Breast epithelium (tissue), 3 donors: ENCODE results near the gene C1RL.

Source experiments
- CTCF ChIP-seq, 3 donors: fragments of 450-650 bp; IDR thresholded peaks; one replicate each; pipeline ENCODE4 v1.5.1; 2016 to 2017; ENCODE audit warnings: antibody characterized with exemption in 3 of 3, mild to moderate bottlenecking in 3 of 3, moderate library complexity in 3 of 3
- POLR2A ChIP-seq: fragments of 450-650 bp; IDR thresholded peaks from one replicate; pipeline ENCODE4 v1.6.1; 2016; ENCODE audit warnings: antibody characterized with exemption, mild to moderate bottlenecking, moderate library complexity
- POLR2AphosphoS5 ChIP-seq, 3 donors: sonication (generic); formaldehyde crosslinking; IDR thresholded peaks; one replicate each; pipeline ENCODE4 v1.6.1; 2017; ENCODE audit warnings: antibody characterized with exemption in 3 of 3

GRCh38 chr12:7114851-7115250 lies 5.8 kb upstream of the C1RL start:
- TF ChIP-seq CTCF (IDR thresholded peaks at IDR 0.05) (no peak), POLR2A (no peak), POLR2AphosphoS5 (IDR thresholded peaks at IDR 0.05) (no peak)
